ENCODE data around the gene AUTS2. TPM values are rescaled to one million over a fixed set of nuclear protein-coding genes. Genes with fewer than 3 reads are reported as not detected.
A peak's percentile ranks its signal among the peaks of the same experiment; 100 is the strongest.

The AUTS2 gene
- total and polyA plus RNA-seq, 9 of the 15 experiments (the other 6 are each of a cell fraction or from before 2014, with no cell fraction given): 0.58 TPM; not detected in 8

GRCh38 chr7:69597278-69598076, 798 bp upstream of the AUTS2 start:
- Histone ChIP-seq H3K27me3 (ENCODE audit: control insufficient read depth in 2 of 2, insufficient read depth in 2 of 2, low read length in 2 of 2) (peaks cover 17 to 21% of the 10 kb centered on the region in 2 experiments; a peak in 3 of 5 replicates), H4K20me1 (replicated peaks; ENCODE audit: control insufficient read depth, insufficient read depth, low read length) (no peaks in the 10 kb centered on the region), H3K36me3 (ENCODE audit: control insufficient read depth, insufficient read depth, low read length) (no peaks in the 10 kb centered on the region), H3K9ac (ENCODE audit: insufficient read depth in 1 of 2, low read depth in 2 of 2, low read length in 2 of 2) (no peak overlapping the region), H3K9me1 (ENCODE audit: control insufficient read depth, insufficient read depth, low read length) (no peaks in the 10 kb centered on the region), H2AFZ (ENCODE audit: low read depth, low read length) (no peak overlapping the region), H3K27ac (ENCODE audit: extremely low read depth, low read depth, low read length) (no peak overlapping the region), H3K79me2 (ENCODE audit: control insufficient read depth, insufficient read depth, low read length) (no peaks in the 10 kb centered on the region), H3K9me3 (replicated peaks; ENCODE audit: control insufficient read depth, insufficient read depth, low read depth, low read length) (no peaks in the 10 kb centered on the region), H3K4me1 (replicated peaks in 1 of 2; ENCODE audit: control insufficient read depth in 2 of 2, insufficient read depth in 2 of 2, low read length in 2 of 2) (peaks cover 0 to 27% of the 10 kb centered on the region in 2 experiments; a peak in 2 of 5 replicates), H3K4me3 (no peak overlapping the region), H3K4me2 (ENCODE audit: insufficient read depth, low read length) (no peak overlapping the region)
- no peak for ATAC-seq
- no peak for FAIRE-seq
- in situ Hi-C loops (cut with MboI) (no loop called here), intact Hi-C loops (cut with micrococcal nuclease) (no loop called here)
- CTCF ChIA-PET (ENCODE audit: low intra/inter-chr PET ratio): interaction anchor here (0.7 kb wide), 1 partner anchor 1102 kb away, joined by 3 read pairs; no protein-coding TSS in a partner anchor
- DNase-seq (ENCODE audit: extremely low read depth in 1 of 4, low spot score in 3 of 4): no peak
- TF ChIP-seq ZBTB7A (IDR thresholded peaks at IDR 0.05; ENCODE audit: borderline replicate concordance, control insufficient read depth, low read depth, low read length) (0 out of 2 replicates have a peak, but pooled peaks have one; percentile 14), E2F6 (IDR thresholded peaks at IDR 0.05; ENCODE audit: borderline replicate concordance in 1 of 2, extremely low read depth in 1 of 2, insufficient read depth in 1 of 2, insufficient read length in 1 of 2, low read depth in 1 of 2, low read length in 1 of 2, poor library complexity in 1 of 2, severe bottlenecking in 1 of 2) (peak in 1 of 2 experiments; percentile 22), MYNN (IDR thresholded peaks at IDR 0.05) (no peak), MYNN (CRISPR knock-in tag; IDR thresholded peaks at IDR 0.05) (no peak), ZNF274 (IDR thresholded peaks at IDR 0.05; ENCODE audit: borderline replicate concordance, low read depth, low read length) (no peak)
- POLR2A ChIA-PET: no interaction called here
- BruUV-seq (replicated peaks): no TSS peak
- 37% methylated on average over 30 of the region's 78 CpGs for WGBS (ENCODE audit: insufficient coverage, low coverage, missing lambda C conversion rate)
